ENCODE results near the gene ARL6IP6. TPM values are rescaled to one million over a fixed set of nuclear protein-coding genes. Genes with fewer than 3 reads are reported as not detected.
"Not testable (repeated sequence)": the region's sequence is repeated elsewhere in the genome, so short reads cannot be mapped to it uniquely, and the experiment has no call there.

ARL6IP6 gene
- total RNA-seq, 4 donors from 2014 or later = 12.6 to 25.9 (median 19.0) TPM

GRCh38 chr2:152720794-152721193 is 2.4 kb downstream of the ARL6IP6 start:
- ATAC-seq (ENCODE audit: low FRiP score) = no peak
- no peak for TF ChIP-seq CTCF (IDR thresholded peaks at IDR 0.05)
- no peak for DNase-seq (ENCODE audit: low spot score)

- not testable (repeated sequence) for DNase-seq (ENCODE audit: low spot score); ATAC-seq (ENCODE audit: low FRiP score)
Measured at GRCh38 chr2:152722639-152723038, 4.2 kb downstream of the ARL6IP6 start.

- TF ChIP-seq CTCF (IDR thresholded peaks at IDR 0.05) = no peak
- ATAC-seq (ENCODE audit: low FRiP score) (no peak), DNase-seq (ENCODE audit: low spot score) (no peak)
Measured at GRCh38 chr2:152723918-152724317, 5.5 kb downstream of the ARL6IP6 start.

- DNase-seq (ENCODE audit: low spot score) (no peak), ATAC-seq (ENCODE audit: low FRiP score) (no peak)
- no peak for TF ChIP-seq CTCF (IDR thresholded peaks at IDR 0.05)
Measured at GRCh38 chr2:152729844-152730243, 11.4 kb downstream of the ARL6IP6 start.

GRCh38 chr2:152730591-152731333 is 12.3 kb downstream of the ARL6IP6 start:
- DNase-seq (ENCODE audit: low spot score) (no peak), ATAC-seq (ENCODE audit: low FRiP score) (no peak)
- no peak for TF ChIP-seq CTCF (IDR thresholded peaks at IDR 0.05)

GRCh38 chr2:152737509-152737908 is 19.1 kb downstream of the ARL6IP6 start:
- not testable (repeated sequence) for ATAC-seq (ENCODE audit: low FRiP score); DNase-seq (ENCODE audit: low spot score)

- ATAC-seq (ENCODE audit: low FRiP score) (no peak), DNase-seq (ENCODE audit: low spot score) (no peak)
- no peak for TF ChIP-seq CTCF (IDR thresholded peaks at IDR 0.05)
Measured at GRCh38 chr2:152738438-152738837, 20.0 kb downstream of the ARL6IP6 start.

GRCh38 chr2:152739705-152740104 is 21.3 kb downstream of the ARL6IP6 start:
- not testable (repeated sequence) for DNase-seq (ENCODE audit: low spot score); ATAC-seq (ENCODE audit: low FRiP score)

Data from omental fat pad (tissue), 4 donors.